Measurements from ENCODE around the gene LYPD4.

Gene LYPD4

GRCh38 chr19:41844601-41845000, at the start of gene LYPD4:
TSS of gene LYPD4 (minus strand) at chr19:41844683. CDS start at chr19:41839285, 5,398 bp downstream.
- no peak for DNase-seq (ENCODE audit: low read depth in 2 of 2, low spot score in 1 of 2)

GRCh38 chr19:41893899-41894298, 49.4 kb upstream of the LYPD4 start:
- no peak for DNase-seq (ENCODE audit: low read depth in 2 of 2, low spot score in 1 of 2)

GRCh38 chr19:41892173-41892902, 47.9 kb upstream of the LYPD4 start:
- DNase-seq (ENCODE audit: low read depth in 2 of 2, low spot score in 1 of 2), result no peak

GRCh38 chr19:41890936-41891335, 46.5 kb upstream of the LYPD4 start:
- no peak for DNase-seq (ENCODE audit: low read depth in 2 of 2, low spot score in 1 of 2)

GRCh38 chr19:41889896-41890295, 45.4 kb upstream of the LYPD4 start:
- DNase-seq (ENCODE audit: low read depth in 2 of 2, low spot score in 1 of 2), result no peak

GRCh38 chr19:41888926-41889325, 44.4 kb upstream of the LYPD4 start:
- DNase-seq (ENCODE audit: low read depth in 2 of 2, low spot score in 1 of 2), result no peak

- DNase-seq (ENCODE audit: low read depth in 2 of 2, low spot score in 1 of 2), result peak; percentile 80 to 83
These were observed 43.4 kb upstream of the LYPD4 start for GRCh38 chr19:41887711-41888382.

- DNase-seq (ENCODE audit: low read depth in 2 of 2, low spot score in 1 of 2), result peak in 1 of 2 donors; percentile 50
These were observed 42.6 kb upstream of the LYPD4 start for GRCh38 chr19:41886761-41887710.

- peak; percentile 75 to 77 for DNase-seq (ENCODE audit: low read depth in 2 of 2, low spot score in 1 of 2)
These were observed 39.6 kb upstream of the LYPD4 start for GRCh38 chr19:41883821-41884733.

GRCh38 chr19:41883463-41883820, 39.0 kb upstream of the LYPD4 start:
- no peak for DNase-seq (ENCODE audit: low read depth in 2 of 2, low spot score in 1 of 2)

- no peak for DNase-seq (ENCODE audit: low read depth in 2 of 2, low spot score in 1 of 2)
These were observed 38.3 kb upstream of the LYPD4 start, which contains the start of gene ARHGEF1 for GRCh38 chr19:41882568-41883462. TSS of gene ARHGEF1 (plus strand) at chr19:41883184. CDS start at chr19:41888083, 4,899 bp downstream.

GRCh38 chr19:41880329-41880708, 35.8 kb upstream of the LYPD4 start:
- no peak for DNase-seq (ENCODE audit: low read depth in 2 of 2, low spot score in 1 of 2)

- no peak for DNase-seq (ENCODE audit: low read depth in 2 of 2, low spot score in 1 of 2)
These were observed 35.3 kb upstream of the LYPD4 start for GRCh38 chr19:41879670-41880328.

- no peak for DNase-seq (ENCODE audit: low read depth in 2 of 2, low spot score in 1 of 2)
These were observed 34.6 kb upstream of the LYPD4 start for GRCh38 chr19:41879080-41879479.

- no peak for DNase-seq (ENCODE audit: low read depth in 2 of 2, low spot score in 1 of 2)
These were observed 33.7 kb upstream of the LYPD4 start for GRCh38 chr19:41877916-41878905.

- no peak for DNase-seq (ENCODE audit: low read depth in 2 of 2, low spot score in 1 of 2)
These were observed 32.7 kb upstream of the LYPD4 start, which contains the start of gene CD79A for GRCh38 chr19:41876847-41877832. TSS of gene CD79A (plus strand) at chr19:41877279. CDS start at chr19:41877305, 26 bp downstream.

All from stimulated activated CD8-positive, alpha-beta memory T cell treated with anti-CD3 and anti-CD28 coated beads, Interleukin-4, amount 100 ng/mL, for 1 hour (primary cell).